Neural progenitor cell (in vitro differentiated cells): ENCODE data around the gene OTOGL. TPM values are rescaled to one million over a fixed set of nuclear protein-coding genes. Genes with fewer than 3 reads are reported as not detected.

ENCODE experiments used
- DNase-seq: peaks from one replicate; pipeline ENCODE4 v3.0.0-alpha.2; 2016; ENCODE audit warnings: low spot score
- H2AFZ ChIP-seq: fragments of 200-600 bp; sonication (generic); replicated peaks from 2 replicates; pipeline ENCODE4 v1.6.1; 2016; ENCODE audit warnings: antibody characterized with exemption
- H3F3A ChIP-seq: fragments of 200-600 bp; sonication (generic); 2 replicates; pipeline ENCODE4 v1.6.1; 2016; ENCODE audit warnings: antibody characterized with exemption, low read depth
- H3K27ac ChIP-seq: fragments of 200-600 bp; sonication (generic); 2 replicates; pipeline ENCODE4 v1.5.1; 2016; ENCODE audit warnings: mild to moderate bottlenecking
- H3K27me3 ChIP-seq: fragments of 200-600 bp; sonication (generic); 2 replicates; pipeline ENCODE4 v1.6.1; 2016; ENCODE audit warnings: mild to moderate bottlenecking, moderate library complexity
- H3K36me3 ChIP-seq: fragments of 200-600 bp; sonication (generic); 2 replicates; pipeline ENCODE4 v1.5.1; 2016
- H3K4me1 ChIP-seq: fragments of 200-600 bp; sonication (generic); 2 replicates; pipeline ENCODE4 v1.6.1; 2016; ENCODE audit warnings: mixed run types
- H3K4me2 ChIP-seq: fragments of 200-600 bp; sonication (generic); 2 replicates; pipeline ENCODE4 v1.6.1; 2016
- H3K4me3 ChIP-seq: fragments of 200-600 bp; sonication (generic); 2 replicates; pipeline ENCODE4 v1.5.1; 2016
- H3K79me2 ChIP-seq: fragments of 200-600 bp; sonication (generic); 2 replicates; pipeline ENCODE4 v1.6.1; 2016; ENCODE audit warnings: low read depth
- H3K9ac ChIP-seq: fragments of 200-600 bp; sonication (generic); 2 replicates; pipeline ENCODE4 v1.6.1; 2016
- H3K9me3 ChIP-seq: fragments of 200-600 bp; sonication (generic); 2 replicates; pipeline ENCODE4 v1.5.1; 2016; ENCODE audit warnings: low read depth
- H4K20me1 ChIP-seq: fragments of 200-600 bp; sonication (generic); 2 replicates; pipeline ENCODE4 v1.6.1; 2016; ENCODE audit warnings: low read depth
- H3K27ac Mint-ChIP-seq: 3 replicates; pipeline ENCODE4 v1.8.0; 2021; ENCODE audit warnings: mixed read lengths
- H3K27me3 Mint-ChIP-seq: 2 replicates; pipeline ENCODE4 v1.8.0; 2022; ENCODE audit warnings: low read depth, mild to moderate bottlenecking, inconsistent platforms, moderate library complexity, mixed read lengths; ENCODE audit not compliant: insufficient read depth
- H3K36me3 Mint-ChIP-seq: 3 replicates; pipeline ENCODE4 v1.8.0; 2021; ENCODE audit warnings: mixed read lengths
- H3K4me1 Mint-ChIP-seq: 3 replicates; pipeline ENCODE4 v1.8.0; 2021; ENCODE audit warnings: mixed read lengths
- H3K4me3 Mint-ChIP-seq: 3 replicates; pipeline ENCODE4 v1.8.0; 2021; ENCODE audit warnings: mild to moderate bottlenecking, moderate library complexity, mixed read lengths
- H3K9me3 Mint-ChIP-seq: 3 replicates; pipeline ENCODE4 v1.8.0; 2020; ENCODE audit warnings: mixed read lengths
- CTCF ChIP-seq: fragments of 200-600 bp; sonication (generic); IDR thresholded peaks from 2 replicates; pipeline ENCODE4 v1.5.1; 2017; ENCODE audit warnings: antibody characterized with exemption, mild to moderate bottlenecking
- EZH2 ChIP-seq: fragments of 200-600 bp; sonication (generic); IDR thresholded peaks from 2 replicates; pipeline ENCODE4 v1.6.1; 2017; ENCODE audit warnings: antibody characterized with exemption, mild to moderate bottlenecking, moderate library complexity
- EZH2phosphoT487 ChIP-seq: fragments of 200-600 bp; sonication (generic); IDR thresholded peaks from 2 replicates; pipeline ENCODE4 v1.6.1; 2017; ENCODE audit warnings: antibody characterized with exemption
- total RNA-seq: library from RNA; depleted of rRNA; stranded (reverse); fragments of >200 nt; gene quantifications from 2 replicates; pipeline ENCODE4 v1.2.3, GENCODE V29; 2015; ENCODE audit warnings: low replicate concordance

Gene OTOGL
- total RNA-seq, 1 donor from 2014 or later = 0.13 TPM

GRCh38 chr12:80257920-80258319, 158.6 kb downstream of the OTOGL start:
- Mint-ChIP-seq H3K4me1 (peaks cover 10% of the 10 kb centered on the region), H3K27me3 (peaks cover 3% of the 10 kb centered on the region), H3K4me3 (no peak overlapping the region), H3K36me3 (no peaks in the 10 kb centered on the region), H3K27ac (no peak overlapping the region), H3K9me3 (no peaks in the 10 kb centered on the region)
- H3K36me3 ChIP-seq = no peaks in the 10 kb centered on the region
- H3K9me3 ChIP-seq = no peaks in the 10 kb centered on the region
- H3K27ac ChIP-seq = no peak overlapping the region
- no peak overlapping the region for H3K9ac ChIP-seq
- no peaks in the 10 kb centered on the region for H4K20me1 ChIP-seq
- no peak for DNase-seq
- TF ChIP-seq EZH2phosphoT487 (no peak), CTCF (no peak), EZH2 (no peak)
- H3K27me3 ChIP-seq = no peaks in the 10 kb centered on the region
- no peaks in the 10 kb centered on the region for H3K79me2 ChIP-seq
- no peaks in the 10 kb centered on the region for H3F3A ChIP-seq
- no peak overlapping the region for H3K4me2 ChIP-seq
- H2AFZ ChIP-seq = no peak overlapping the region
- H3K4me3 ChIP-seq = no peak overlapping the region
- peaks cover 6% of the 10 kb centered on the region for H3K4me1 ChIP-seq

- no peaks in the 10 kb centered on the region for H3K4me1 ChIP-seq
- Mint-ChIP-seq H3K9me3 (no peaks in the 10 kb centered on the region), H3K27me3 (peaks cover 3% of the 10 kb centered on the region), H3K4me1 (peaks cover 4% of the 10 kb centered on the region), H3K36me3 (no peaks in the 10 kb centered on the region), H3K4me3 (no peak overlapping the region), H3K27ac (no peak overlapping the region)
- no peak overlapping the region for H3K27ac ChIP-seq
- no peaks in the 10 kb centered on the region for H3K36me3 ChIP-seq
- no peak overlapping the region for H2AFZ ChIP-seq
- no peaks in the 10 kb centered on the region for H3F3A ChIP-seq
- H3K79me2 ChIP-seq = no peaks in the 10 kb centered on the region
- no peaks in the 10 kb centered on the region for H3K9me3 ChIP-seq
- TF ChIP-seq EZH2 (no peak), CTCF (no peak), EZH2phosphoT487 (no peak)
- H3K27me3 ChIP-seq = no peaks in the 10 kb centered on the region
- no peak overlapping the region for H3K4me2 ChIP-seq
- H3K9ac ChIP-seq = no peak overlapping the region
- no peak for DNase-seq
- H4K20me1 ChIP-seq = no peaks in the 10 kb centered on the region
- no peak overlapping the region for H3K4me3 ChIP-seq
Observed at GRCh38 chr12:80260269-80260668, 160.9 kb downstream of the OTOGL start.

- H4K20me1 ChIP-seq = no peaks in the 10 kb centered on the region
- Mint-ChIP-seq H3K27me3 (peaks cover 3% of the 10 kb centered on the region), H3K4me1 (peaks cover 4% of the 10 kb centered on the region), H3K36me3 (no peaks in the 10 kb centered on the region), H3K9me3 (no peaks in the 10 kb centered on the region), H3K4me3 (no peak overlapping the region), H3K27ac (no peak overlapping the region)
- DNase-seq = no peak
- H3K27me3 ChIP-seq = no peaks in the 10 kb centered on the region
- H3K79me2 ChIP-seq = no peaks in the 10 kb centered on the region
- H3K4me3 ChIP-seq = no peak overlapping the region
- H3K27ac ChIP-seq = no peak overlapping the region
- H3K4me2 ChIP-seq = no peak overlapping the region
- H3K4me1 ChIP-seq = no peaks in the 10 kb centered on the region
- H2AFZ ChIP-seq = no peak overlapping the region
- no peaks in the 10 kb centered on the region for H3F3A ChIP-seq
- no peaks in the 10 kb centered on the region for H3K36me3 ChIP-seq
- H3K9me3 ChIP-seq = no peaks in the 10 kb centered on the region
- no peak overlapping the region for H3K9ac ChIP-seq
- TF ChIP-seq EZH2 (no peak), EZH2phosphoT487 (no peak), CTCF (no peak)
Observed at GRCh38 chr12:80261403-80261802, 162.1 kb downstream of the OTOGL start.

- no peaks in the 10 kb centered on the region for H3K36me3 Mint-ChIP-seq
- no peak overlapping the region for H3K4me3 Mint-ChIP-seq
Observed at GRCh38 chr12:80262346-80262745, 163.0 kb downstream of the OTOGL start.

More at GRCh38 chr12:80262346-80262745, 163.0 kb downstream of the OTOGL start:
- Histone ChIP-seq H3K79me2 (no peaks in the 10 kb centered on the region), H3K4me1 (no peaks in the 10 kb centered on the region), H3K9ac (no peak overlapping the region), H3K4me3 (no peak overlapping the region), H3K9me3 (no peaks in the 10 kb centered on the region), H3K36me3 (no peaks in the 10 kb centered on the region), H4K20me1 (no peaks in the 10 kb centered on the region), H3F3A (no peaks in the 10 kb centered on the region), H3K27me3 (no peaks in the 10 kb centered on the region), H2AFZ (no peak overlapping the region), H3K4me2 (no peak overlapping the region), H3K27ac (no peak overlapping the region)
- TF ChIP-seq CTCF (no peak), EZH2phosphoT487 (no peak), EZH2 (no peak)
- no peak for DNase-seq
- Mint-ChIP-seq H3K4me1 (peaks cover 4% of the 10 kb centered on the region), H3K27ac (no peak overlapping the region), H3K9me3 (no peaks in the 10 kb centered on the region), H3K27me3 (peaks cover 3% of the 10 kb centered on the region)
